Kidney (tissue), 14 donors: ENCODE measurements around the gene FHOD3. TPM values are rescaled to one million over a fixed set of nuclear protein-coding genes. Genes with fewer than 3 reads are reported as not detected.

Experiments
- DNase-seq, 5 donors: peaks; one replicate each; pipeline ENCODE4 v3.0.0-alpha.2; 2013 to 2020
- FAIRE-seq: peaks from 2 replicates; lab custom pipeline; 2012; peaks lifted over from hg19 to GRCh38; lab: Jason Lieb, UNC
- H3K27ac ChIP-seq, 2 donors: one replicate each; pipeline ENCODE4 v1.7.0; 2013; ENCODE audit warnings: low read depth in 2 of 2, low read length in 2 of 2, inconsistent platforms in 1 of 2
- H3K27me3 ChIP-seq: one replicate; pipeline ENCODE4 v1.7.1; 2013; ENCODE audit warnings: low read length, inconsistent platforms; ENCODE audit not compliant: control insufficient read depth, insufficient read depth
- H3K36me3 ChIP-seq, 3 donors: one replicate each; pipeline versions ENCODE4 v1.7.0 to v1.7.1; 2013; ENCODE audit warnings: low read length in 3 of 3, control low read depth in 1 of 3, inconsistent platforms in 1 of 3; ENCODE audit not compliant: insufficient read depth in 3 of 3, control insufficient read depth in 2 of 3
- H3K4me1 ChIP-seq, 3 donors: one replicate each; pipeline versions ENCODE4 v1.7.0 to v1.7.1; 2013; ENCODE audit warnings: low read length in 3 of 3, inconsistent platforms in 1 of 3, low read depth in 1 of 3; ENCODE audit not compliant: control insufficient read depth in 2 of 3, insufficient read depth in 2 of 3
- H3K4me3 ChIP-seq, 3 donors: one replicate each; pipeline versions ENCODE4 v1.7.0 to v1.8.1; 2013; ENCODE audit warnings: low read length in 3 of 3, control low read depth in 1 of 3, inconsistent platforms in 1 of 3
- H3K9ac ChIP-seq, 3 donors: one replicate each; pipeline versions ENCODE4 v1.7.0 to v1.7.1; 2013; ENCODE audit warnings: low read length in 3 of 3, control low read depth in 1 of 3, inconsistent platforms in 1 of 3
- H3K9me3 ChIP-seq, 3 donors: one replicate each; pipeline versions ENCODE4 v1.7.0 to v1.7.1; 2013; ENCODE audit warnings: low read length in 3 of 3, control low read depth in 1 of 3, inconsistent platforms in 1 of 3; ENCODE audit not compliant: control insufficient read depth in 2 of 3, insufficient read depth in 1 of 3
- intact Hi-C: fragments of 100-400 bp; cut with DNase I; formaldehyde crosslinking; loops from one replicate; pipeline ENCODE4 v1.11.1; 2022
- polyA plus RNA-seq: library from polyadenylated mRNA; stranded (reverse); fragments of 350-450 nt; fragmentation: Illumina TruSeq; extraction: RNeasy Lipid Tissue Mini Kit (QIAGEN cat#74804); gene quantifications from one replicate; pipeline ENCODE4 v1.2.3, GENCODE V29; 2014; ENCODE audit warnings: low read depth, low replicate concordance; ENCODE audit not compliant: insufficient read depth
- total RNA-seq: library from RNA; stranded (reverse); fragmentation: NEBNext Ultra II Directional; extraction: Animal tissue kit (Norgen Biotek cat#: 25700); gene quantifications from one replicate; pipeline ENCODE4 v1.2.1, GENCODE V29; 2021
- TF ChIP-seq, protein P1 (sequence below): IDR thresholded peaks from 3 replicates; pipeline ENCODE4 v1.5.1; 2012; ENCODE audit warnings: mild to moderate bottlenecking, moderate library complexity, borderline replicate concordance; ENCODE audit not compliant: insufficient read depth; ENCODE audit errors: extremely low read depth
- donor health status: control.
- donor health status: control.
- donor health status: control.
- donor health status: control.
- donor health status: control.
- donor health status: DM: yes; HTN: yes; CAD: no.
- donor health status: Normal renal cell carcinoma (clear cell type).

FHOD3 gene
- total and polyA plus RNA-seq, 2 donors from 2014 or later, result 21.5 to 28.0 TPM

- Histone ChIP-seq H3K36me3 (no peaks in the 10 kb centered on the region), H3K27ac (no peak overlapping the region), H3K4me1 (peaks cover 0 to 8% (median 5%) of the 10 kb centered on the region in 3 donors), H3K27me3 (no peaks in the 10 kb centered on the region), H3K9ac (no peak overlapping the region), H3K9me3 (no peaks in the 10 kb centered on the region), H3K4me3 (no peak overlapping the region)
- DNase-seq, result no peak
- no peak for FAIRE-seq
- intact Hi-C loops, result no loop called here
- TF ChIP-seq, protein P1, sequence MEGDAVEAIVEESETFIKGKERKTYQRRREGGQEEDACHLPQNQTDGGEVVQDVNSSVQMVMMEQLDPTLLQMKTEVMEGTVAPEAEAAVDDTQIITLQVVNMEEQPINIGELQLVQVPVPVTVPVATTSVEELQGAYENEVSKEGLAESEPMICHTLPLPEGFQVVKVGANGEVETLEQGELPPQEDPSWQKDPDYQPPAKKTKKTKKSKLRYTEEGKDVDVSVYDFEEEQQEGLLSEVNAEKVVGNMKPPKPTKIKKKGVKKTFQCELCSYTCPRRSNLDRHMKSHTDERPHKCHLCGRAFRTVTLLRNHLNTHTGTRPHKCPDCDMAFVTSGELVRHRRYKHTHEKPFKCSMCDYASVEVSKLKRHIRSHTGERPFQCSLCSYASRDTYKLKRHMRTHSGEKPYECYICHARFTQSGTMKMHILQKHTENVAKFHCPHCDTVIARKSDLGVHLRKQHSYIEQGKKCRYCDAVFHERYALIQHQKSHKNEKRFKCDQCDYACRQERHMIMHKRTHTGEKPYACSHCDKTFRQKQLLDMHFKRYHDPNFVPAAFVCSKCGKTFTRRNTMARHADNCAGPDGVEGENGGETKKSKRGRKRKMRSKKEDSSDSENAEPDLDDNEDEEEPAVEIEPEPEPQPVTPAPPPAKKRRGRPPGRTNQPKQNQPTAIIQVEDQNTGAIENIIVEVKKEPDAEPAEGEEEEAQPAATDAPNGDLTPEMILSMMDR, result no peak
Measured at GRCh38 chr18:36465276-36465675, 167.8 kb downstream of the FHOD3 start.

GRCh38 chr18:36465970-36466369, 168.5 kb downstream of the FHOD3 start:
- TF ChIP-seq, protein P1, result no peak
- intact Hi-C loops, result no loop called here
- Histone ChIP-seq H3K9me3 (no peaks in the 10 kb centered on the region), H3K9ac (no peak overlapping the region), H3K36me3 (no peaks in the 10 kb centered on the region), H3K4me3 (no peak overlapping the region), H3K27me3 (no peaks in the 10 kb centered on the region), H3K4me1 (peaks cover 0 to 8% (median 5%) of the 10 kb centered on the region in 3 donors), H3K27ac (no peak overlapping the region)
- FAIRE-seq (no peak), DNase-seq (no peak)

DNA sequence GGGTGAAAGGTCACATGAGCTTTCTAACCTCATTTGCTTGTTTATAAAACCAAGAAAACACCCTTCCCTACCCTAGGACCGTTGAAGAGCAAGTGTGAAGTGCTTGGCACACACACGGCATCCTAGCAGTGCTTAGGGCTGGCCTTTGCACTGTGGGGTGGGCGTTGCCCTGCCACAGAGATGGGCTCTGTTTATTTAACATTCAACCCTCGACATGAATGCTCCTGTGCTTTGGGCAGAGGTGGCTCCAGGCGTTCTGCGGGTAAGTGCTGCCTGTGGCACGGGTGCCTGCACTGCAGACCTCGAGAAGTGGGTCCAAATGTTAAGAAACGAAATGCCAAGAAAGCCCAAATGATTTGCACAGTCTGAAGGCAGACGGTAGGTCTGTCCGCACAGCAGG, 170.1 kb downstream of the FHOD3 start:
- intact Hi-C loops, result no loop called here
- Histone ChIP-seq H3K4me1 (peaks cover 0 to 8% (median 5%) of the 10 kb centered on the region in 3 donors), H3K4me3 (no peak overlapping the region), H3K27me3 (no peaks in the 10 kb centered on the region), H3K9me3 (no peaks in the 10 kb centered on the region), H3K27ac (no peak overlapping the region), H3K36me3 (no peaks in the 10 kb centered on the region), H3K9ac (no peak overlapping the region)
- TF ChIP-seq, protein P1, result no peak
- FAIRE-seq, result no peak
- no peak for DNase-seq

GRCh38 chr18:36468161-36468560, 170.6 kb downstream of the FHOD3 start:
- H3K4me1 ChIP-seq, result peaks cover 0 to 8% (median 5%) of the 10 kb centered on the region in 3 donors
- H3K36me3 ChIP-seq, result no peaks in the 10 kb centered on the region
- H3K27me3 ChIP-seq, result no peaks in the 10 kb centered on the region
- no peak overlapping the region for H3K9ac ChIP-seq
- no peak overlapping the region for H3K4me3 ChIP-seq
- FAIRE-seq (no peak), DNase-seq (no peak)
- TF ChIP-seq, protein P1, result no peak
- H3K27ac ChIP-seq, result no peak overlapping the region
- H3K9me3 ChIP-seq, result no peaks in the 10 kb centered on the region
- intact Hi-C loops, result no loop called here
